NCI-H2107 treated with DMSO at 0.1 percent for 48 hours (cell line): ENCODE results near the gene POR.
"Not testable (repeated sequence)": the region's sequence is repeated elsewhere in the genome, so short reads cannot be mapped to it uniquely, and the experiment has no call there.

Experiments used
- DNase-seq: peaks from one replicate; lab custom pipeline; 2025; ENCODE audit not compliant: unreplicated experiment; lab: John Stamatoyannopoulos, UW

POR gene

GRCh38 chr7:75884476-75884875, 30.5 kb upstream of the POR start:
- no peak for DNase-seq

GRCh38 chr7:75885036-75885435, 29.9 kb upstream of the POR start:
- DNase-seq, result no peak

GRCh38 chr7:75887669-75888369, 27.1 kb upstream of the POR start:
- DNase-seq, result no peak

- DNase-seq, result no peak
Observed at GRCh38 chr7:75888464-75889222, 26.3 kb upstream of the POR start.

GRCh38 chr7:75889223-75889825, 25.6 kb upstream of the POR start:
- DNase-seq, result no peak

- DNase-seq, result no peak
Observed at GRCh38 chr7:75889826-75890225, 25.1 kb upstream of the POR start.

GRCh38 chr7:75891237-75891636, 23.7 kb upstream of the POR start:
- DNase-seq, result not testable (repeated sequence)

- DNase-seq, result no peak
Observed at GRCh38 chr7:75891815-75892411, 23.0 kb upstream of the POR start.

GRCh38 chr7:75892634-75893272, 22.2 kb upstream of the POR start:
- DNase-seq, result peak; percentile 96

GRCh38 chr7:75896803-75897327, 18.1 kb upstream of the POR start:
- DNase-seq, result no peak

GRCh38 chr7:75900617-75901315, 14.2 kb upstream of the POR start:
- peak; percentile 70 for DNase-seq

- DNase-seq, result peak; percentile 86
Observed at GRCh38 chr7:75905785-75906604, 9.0 kb upstream of the POR start.

- no peak for DNase-seq
Observed at GRCh38 chr7:75906991-75907667, 7.8 kb upstream of the POR start.

- not testable (repeated sequence) for DNase-seq
Observed at GRCh38 chr7:75907668-75908039, 7.3 kb upstream of the POR start.

GRCh38 chr7:75909521-75910132, 5.3 kb upstream of the POR start:
- no peak for DNase-seq

GRCh38 chr7:75911186-75911585, 3.8 kb upstream of the POR start:
- DNase-seq, result not testable (repeated sequence)

GRCh38 chr7:75913437-75913836, 1.5 kb upstream of the POR start:
- DNase-seq, result no peak

- DNase-seq, result no peak
Observed at GRCh38 chr7:75914169-75914654, 743 bp upstream of the POR start.
